NCI-H345 (cell line): ENCODE measurements around the gene SUN1.
"Not testable (repeated sequence)": the region's sequence is repeated elsewhere in the genome, so short reads cannot be mapped to it uniquely, and the experiment has no call there.

Experiments
- DNase-seq: peaks from one replicate; lab custom pipeline; 2025; lab: John Stamatoyannopoulos, UW

SUN1 gene

DNA sequence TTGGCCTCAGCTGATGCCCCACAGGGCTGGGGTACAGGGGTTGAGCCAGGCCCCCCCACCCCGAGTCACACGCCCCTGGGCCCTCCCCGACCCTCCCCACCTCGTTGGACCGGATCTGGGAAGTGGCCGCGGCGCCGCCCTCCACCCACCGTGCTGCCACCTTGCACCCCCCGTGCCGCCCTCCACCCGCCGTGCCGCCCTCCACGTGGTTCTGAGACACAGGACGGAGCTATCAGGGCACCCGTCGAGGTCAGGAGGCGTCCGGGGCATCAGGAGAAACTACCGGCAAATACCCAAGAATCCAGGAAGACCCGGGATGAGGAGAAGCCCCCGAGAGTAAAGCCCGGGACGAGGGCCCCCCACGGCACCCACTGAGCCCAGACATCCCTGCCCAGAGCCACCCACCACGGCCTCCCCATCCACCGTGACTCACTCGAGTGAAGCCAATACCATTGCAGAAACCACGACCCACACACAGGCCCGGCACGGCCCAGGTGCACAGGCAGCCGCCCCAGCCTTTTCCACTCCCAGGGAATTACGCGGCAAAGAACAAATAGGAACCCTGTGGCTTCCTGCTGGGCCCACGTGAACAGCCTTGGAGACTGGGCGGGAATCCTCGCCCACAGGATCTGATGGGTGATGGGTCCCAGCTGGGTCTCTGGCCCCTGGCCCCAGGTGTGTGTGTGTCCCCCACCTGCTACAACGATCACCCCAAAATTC lies 88.2 kb downstream of the SUN1 start:
- DNase-seq = no peak

DNA sequence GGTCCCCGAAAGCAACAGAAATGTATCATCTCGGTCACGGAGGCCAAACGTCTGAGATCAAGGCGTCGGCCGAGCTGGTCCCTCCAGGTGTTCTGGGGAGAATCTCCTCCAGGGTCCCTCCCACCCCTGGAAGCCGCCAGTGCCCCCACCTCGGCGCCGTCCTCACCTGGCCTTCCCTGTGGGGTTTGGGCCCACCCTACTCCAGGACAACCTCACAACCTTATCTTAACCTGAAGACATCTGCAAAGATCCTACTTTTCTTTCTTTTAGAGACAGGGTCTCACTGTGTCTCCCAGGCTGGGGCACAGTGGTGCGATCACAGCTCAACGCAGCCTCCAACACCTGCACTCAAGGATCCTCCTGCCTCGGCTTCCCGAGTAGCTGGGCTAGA lies 88.8 kb downstream of the SUN1 start:
- no peak for DNase-seq

DNA sequence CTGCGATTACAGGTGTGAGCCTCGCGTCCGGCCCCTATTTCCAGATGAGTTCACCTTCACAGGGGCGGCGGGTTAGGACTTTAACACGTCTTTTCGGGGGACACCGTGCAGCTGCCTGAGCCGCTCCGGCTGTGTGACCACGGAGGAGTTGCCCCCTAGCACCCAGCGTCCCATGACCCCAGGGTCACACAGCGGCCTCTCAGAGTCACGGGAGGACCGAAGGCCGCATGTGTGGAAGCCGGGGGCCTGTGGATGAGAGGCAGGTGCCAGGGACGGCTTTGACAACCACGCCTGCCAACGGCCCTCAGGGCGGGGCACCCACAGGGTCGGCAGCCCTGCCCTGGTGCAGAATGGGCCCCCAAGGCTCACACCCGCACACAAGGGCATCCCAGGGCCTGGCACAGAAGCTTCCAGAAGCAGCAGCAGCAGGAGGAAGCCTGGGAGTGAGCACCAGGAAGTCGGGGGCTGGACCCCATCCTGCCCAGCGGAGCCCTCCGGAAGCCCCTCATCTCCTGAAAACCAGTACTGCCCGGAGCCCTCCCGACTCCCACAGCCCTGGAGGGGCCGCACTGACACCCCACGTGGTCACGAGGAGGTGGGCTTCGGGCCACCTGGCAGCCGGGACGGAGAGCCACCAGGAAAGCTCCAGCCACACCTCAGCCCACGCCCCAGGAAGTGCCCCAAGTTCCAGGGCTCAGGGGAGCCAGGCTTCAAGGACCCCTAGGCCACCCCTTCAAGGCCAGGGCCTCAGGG lies 89.5 kb downstream of the SUN1 start:
- no peak for DNase-seq

DNA sequence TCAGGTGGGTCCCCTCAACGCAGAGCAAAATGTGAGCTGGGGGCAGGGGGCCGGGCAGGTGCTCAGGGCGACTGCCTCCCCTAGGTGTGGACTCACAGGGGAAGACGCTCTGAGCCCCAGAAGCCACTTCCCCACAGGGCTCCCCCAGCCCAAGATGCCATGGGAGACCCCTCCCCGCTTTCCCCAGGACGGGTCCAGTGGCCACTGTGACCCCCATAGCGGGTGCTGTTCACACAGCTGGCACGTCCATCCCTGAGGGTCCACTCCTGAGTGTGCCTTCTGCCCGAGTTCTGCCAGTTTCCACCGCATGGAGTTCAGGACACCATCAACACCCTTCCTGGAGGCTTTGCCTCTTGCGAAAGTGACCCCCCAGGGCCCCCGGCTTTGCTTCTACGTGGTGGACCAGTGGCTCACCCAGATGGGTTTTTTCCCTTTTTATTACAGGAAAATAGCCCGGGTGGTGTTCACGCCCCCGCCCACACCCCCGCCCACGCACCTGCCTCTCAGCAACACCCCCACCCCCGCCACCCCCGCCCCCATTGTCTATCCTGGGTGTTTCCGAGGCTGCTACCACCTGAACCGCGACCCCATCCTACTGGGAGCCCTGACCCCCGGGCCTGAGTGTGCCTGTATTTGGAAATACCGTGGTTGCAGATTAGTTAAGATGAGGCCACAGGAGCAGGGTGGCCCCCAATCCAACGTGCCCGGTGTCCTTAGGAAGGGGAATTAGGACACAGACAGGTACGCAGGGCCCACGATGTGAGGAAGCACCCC lies 90.2 kb downstream of the SUN1 start:
- DNase-seq = no peak

DNA sequence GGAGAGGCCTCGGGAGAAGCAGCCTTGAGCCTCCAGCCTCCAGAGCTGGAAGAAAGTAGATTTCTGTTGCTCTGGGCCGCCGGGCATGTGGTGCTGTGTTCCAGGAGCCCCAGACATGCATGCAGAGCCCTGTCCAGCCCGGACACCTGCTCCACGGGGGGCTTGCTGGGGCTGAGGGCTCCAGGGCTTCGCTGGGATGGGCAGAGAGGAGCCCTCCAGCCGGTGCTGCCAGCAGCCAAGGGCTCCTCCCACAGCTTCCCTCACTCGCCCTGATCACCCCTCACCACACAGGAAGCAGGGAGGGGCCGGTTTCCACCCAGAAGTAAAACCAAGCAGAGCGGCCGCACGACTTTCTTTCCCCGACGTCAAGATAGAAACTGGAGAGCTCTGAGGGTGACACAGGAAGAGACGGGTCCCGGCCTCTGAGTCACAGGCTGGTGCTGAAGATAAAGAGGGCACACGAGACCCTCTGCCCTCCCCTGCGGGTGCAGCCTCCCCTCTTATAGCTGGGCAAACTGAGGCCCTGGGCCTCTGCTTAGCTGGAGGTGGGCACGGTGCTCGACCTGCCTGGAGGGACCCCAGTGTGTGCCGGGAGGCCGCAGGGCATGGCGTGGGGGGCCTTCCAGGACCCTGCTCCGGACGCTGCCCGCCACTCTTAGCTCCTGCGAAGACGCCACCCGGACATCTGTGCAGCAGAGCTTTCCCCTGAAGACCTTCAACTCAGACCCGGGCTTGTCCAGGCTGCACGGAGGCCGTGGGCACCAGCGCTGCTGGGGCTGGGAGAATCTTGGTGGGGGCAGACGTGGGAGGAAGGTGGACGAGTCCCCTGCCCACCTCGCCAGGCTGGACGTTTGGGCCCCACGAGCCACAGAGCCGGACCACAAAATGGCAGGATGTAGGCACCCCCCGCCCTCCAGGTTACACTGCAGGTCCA lies 91.1 kb downstream of the SUN1 start:
- no peak for DNase-seq

DNA sequence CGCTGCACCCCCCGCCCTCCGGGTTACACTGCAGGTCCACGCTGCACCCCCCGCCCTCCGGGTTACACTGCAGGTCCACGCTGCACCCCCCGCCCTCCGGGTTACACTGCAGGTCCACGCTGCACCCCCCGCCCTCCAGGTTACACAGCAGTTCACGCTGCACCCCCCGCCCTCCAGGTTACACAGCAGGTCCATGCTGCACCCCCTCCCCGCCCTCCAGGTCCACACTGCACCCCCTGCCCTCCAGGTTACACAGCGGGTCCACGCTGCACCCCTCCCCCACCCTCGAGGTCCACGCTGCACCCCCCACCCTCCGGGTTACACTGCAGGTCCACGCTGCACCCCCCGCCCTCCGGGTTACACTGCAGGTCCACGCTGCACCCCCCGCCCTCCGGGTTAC lies 91.8 kb downstream of the SUN1 start:
- not testable (repeated sequence) for DNase-seq
